Mammary epithelial cell (primary cell): ENCODE results near the gene SLC66A1.

ENCODE experiments used
- EZH2 ChIP-seq: IDR thresholded peaks from 2 replicates; pipeline ENCODE4 v1.6.1; 2012; ENCODE audit warnings: low read length, inconsistent platforms, borderline replicate concordance
- TF ChIP-seq, protein P1 (sequence below), 2 donors: IDR thresholded peaks in 1 of 2; conservative IDR thresholded peaks in 1 of 2; 2 replicates each; pipeline ENCODE4 v1.5.1; 2011 to 2012; ENCODE audit warnings: inconsistent platforms in 2 of 2, low read length in 2 of 2, mild to moderate bottlenecking in 2 of 2, control low read depth in 1 of 2, low read depth in 1 of 2; ENCODE audit not compliant: insufficient read depth in 1 of 2; ENCODE audit errors: extremely low read depth in 1 of 2

DNA sequence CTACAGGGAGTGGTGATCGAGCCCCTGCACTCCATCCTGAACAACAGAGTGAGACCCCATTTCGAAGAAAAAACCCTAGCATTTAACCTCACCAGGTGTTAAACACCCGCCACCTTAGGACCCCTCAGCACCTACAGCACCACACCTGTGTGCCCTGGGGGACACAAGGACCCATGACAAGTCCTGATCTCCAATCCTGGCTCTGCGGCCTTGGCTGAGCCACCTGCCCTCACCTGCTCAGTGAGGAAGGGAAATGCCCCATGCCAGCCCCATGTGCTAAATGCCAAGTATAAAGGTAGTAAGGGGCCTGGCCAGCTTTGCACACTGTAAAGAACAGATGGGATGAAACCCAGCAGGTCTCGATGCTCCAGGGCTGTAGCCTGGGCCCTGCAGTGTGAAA lies 49.4 kb upstream of the SLC66A1 start:
- TF ChIP-seq, protein P1, sequence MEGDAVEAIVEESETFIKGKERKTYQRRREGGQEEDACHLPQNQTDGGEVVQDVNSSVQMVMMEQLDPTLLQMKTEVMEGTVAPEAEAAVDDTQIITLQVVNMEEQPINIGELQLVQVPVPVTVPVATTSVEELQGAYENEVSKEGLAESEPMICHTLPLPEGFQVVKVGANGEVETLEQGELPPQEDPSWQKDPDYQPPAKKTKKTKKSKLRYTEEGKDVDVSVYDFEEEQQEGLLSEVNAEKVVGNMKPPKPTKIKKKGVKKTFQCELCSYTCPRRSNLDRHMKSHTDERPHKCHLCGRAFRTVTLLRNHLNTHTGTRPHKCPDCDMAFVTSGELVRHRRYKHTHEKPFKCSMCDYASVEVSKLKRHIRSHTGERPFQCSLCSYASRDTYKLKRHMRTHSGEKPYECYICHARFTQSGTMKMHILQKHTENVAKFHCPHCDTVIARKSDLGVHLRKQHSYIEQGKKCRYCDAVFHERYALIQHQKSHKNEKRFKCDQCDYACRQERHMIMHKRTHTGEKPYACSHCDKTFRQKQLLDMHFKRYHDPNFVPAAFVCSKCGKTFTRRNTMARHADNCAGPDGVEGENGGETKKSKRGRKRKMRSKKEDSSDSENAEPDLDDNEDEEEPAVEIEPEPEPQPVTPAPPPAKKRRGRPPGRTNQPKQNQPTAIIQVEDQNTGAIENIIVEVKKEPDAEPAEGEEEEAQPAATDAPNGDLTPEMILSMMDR (conservative IDR thresholded peaks at IDR 0.05 in 1 of 2, IDR thresholded peaks at IDR 0.05 in 1 of 2; ENCODE audit: extremely low read depth in 1 of 2, insufficient read depth in 1 of 2, low read depth in 1 of 2, low read length in 2 of 2): no peak
- no peak for TF ChIP-seq EZH2
